Caki2 (cell line): ENCODE results near the gene ASTN2. TPM values are rescaled to one million over a fixed set of nuclear protein-coding genes. Genes with fewer than 3 reads are reported as not detected.

Experiments used
- DNase-seq: peaks from one replicate; pipeline ENCODE4 v3.0.0-alpha.2; 2015; ENCODE audit warnings: low read depth
- in situ Hi-C: cut with HindIII; loops from 2 replicates; pipeline ENCODE4 v1.10.0; 2016; ENCODE audit warnings: low sequenced_read_pairs, low pct_unique_long_range_greater_than_20kb, mixed read lengths
- total RNA-seq: library from RNA; depleted of rRNA; stranded (reverse); fragments of >200 nt; shearing (Covaris generic); gene quantifications from 2 replicates; pipeline ENCODE4 v1.2.3, GENCODE V29; 2014; ENCODE audit warnings: low replicate concordance; rRNA removed

Gene ASTN2
- 23.0 and 25.1 TPM in 2 replicates for total RNA-seq

- no peak for DNase-seq
- in situ Hi-C loops: no loop called here
These were observed at the start of gene ASTN2 for GRCh38 chr9:117414906-117415331. ASTN2 (minus strand) TSS chr9:117415057; CDS start chr9:117414938, 119 bp downstream.

- in situ Hi-C loops: no loop called here
- no peak for DNase-seq
These were observed 48.0 kb upstream of the ASTN2 start for GRCh38 chr9:117462861-117463260.

GRCh38 chr9:117461386-117461785 lies 46.5 kb upstream of the ASTN2 start:
- in situ Hi-C loops: no loop called here
- DNase-seq: no peak

- in situ Hi-C loops: no loop called here
- no peak for DNase-seq
These were observed 45.9 kb upstream of the ASTN2 start for GRCh38 chr9:117460743-117461142.

GRCh38 chr9:117459913-117460312 lies 45.1 kb upstream of the ASTN2 start:
- in situ Hi-C loops: no loop called here
- no peak for DNase-seq

- in situ Hi-C loops: no loop called here
- no peak for DNase-seq
These were observed 43.2 kb upstream of the ASTN2 start for GRCh38 chr9:117458066-117458465.

GRCh38 chr9:117454711-117455110 lies 39.9 kb upstream of the ASTN2 start:
- no peak for DNase-seq
- in situ Hi-C loops: no loop called here

- in situ Hi-C loops: no loop called here
- no peak for DNase-seq
These were observed 38.9 kb upstream of the ASTN2 start for GRCh38 chr9:117453737-117454136.

- in situ Hi-C loops: no loop called here
- no peak for DNase-seq
These were observed 36.5 kb upstream of the ASTN2 start for GRCh38 chr9:117451311-117451710.

- peak; percentile 15 for DNase-seq
- in situ Hi-C loops: no loop called here
These were observed 33.2 kb upstream of the ASTN2 start for GRCh38 chr9:117448066-117448465.

- in situ Hi-C loops: no loop called here
- no peak for DNase-seq
These were observed 30.8 kb upstream of the ASTN2 start for GRCh38 chr9:117445631-117446030.

GRCh38 chr9:117444501-117444900 lies 29.6 kb upstream of the ASTN2 start:
- DNase-seq: no peak
- in situ Hi-C loops: no loop called here

- in situ Hi-C loops: no loop called here
These were observed 22.4 kb upstream of the ASTN2 start for GRCh38 chr9:117437283-117437682.

GRCh38 chr9:117435630-117436261 lies 20.9 kb upstream of the ASTN2 start:
- DNase-seq: no peak
- in situ Hi-C loops: no loop called here

More at GRCh38 chr9:117437283-117437682, 22.4 kb upstream of the ASTN2 start:
- no peak for DNase-seq

- in situ Hi-C loops: no loop called here
- DNase-seq: no peak
These were observed 19.7 kb upstream of the ASTN2 start for GRCh38 chr9:117434566-117434965.

GRCh38 chr9:117430813-117431212 lies 16.0 kb upstream of the ASTN2 start:
- DNase-seq: no peak
- in situ Hi-C loops: no loop called here

GRCh38 chr9:117427357-117427913 lies 12.6 kb upstream of the ASTN2 start:
- no peak for DNase-seq

GRCh38 chr9:117425566-117425965 lies 10.7 kb upstream of the ASTN2 start:
- in situ Hi-C loops: no loop called here
- DNase-seq: no peak

More at GRCh38 chr9:117427357-117427913, 12.6 kb upstream of the ASTN2 start:
- in situ Hi-C loops: no loop called here

- no peak for DNase-seq
- in situ Hi-C loops: no loop called here
These were observed 9.4 kb upstream of the ASTN2 start for GRCh38 chr9:117424291-117424690.

- DNase-seq: no peak
- in situ Hi-C loops: no loop called here
These were observed 3.3 kb upstream of the ASTN2 start for GRCh38 chr9:117418111-117418510.
